ENCODE results near the gene PLA2G4F.

The PLA2G4F gene

DNA sequence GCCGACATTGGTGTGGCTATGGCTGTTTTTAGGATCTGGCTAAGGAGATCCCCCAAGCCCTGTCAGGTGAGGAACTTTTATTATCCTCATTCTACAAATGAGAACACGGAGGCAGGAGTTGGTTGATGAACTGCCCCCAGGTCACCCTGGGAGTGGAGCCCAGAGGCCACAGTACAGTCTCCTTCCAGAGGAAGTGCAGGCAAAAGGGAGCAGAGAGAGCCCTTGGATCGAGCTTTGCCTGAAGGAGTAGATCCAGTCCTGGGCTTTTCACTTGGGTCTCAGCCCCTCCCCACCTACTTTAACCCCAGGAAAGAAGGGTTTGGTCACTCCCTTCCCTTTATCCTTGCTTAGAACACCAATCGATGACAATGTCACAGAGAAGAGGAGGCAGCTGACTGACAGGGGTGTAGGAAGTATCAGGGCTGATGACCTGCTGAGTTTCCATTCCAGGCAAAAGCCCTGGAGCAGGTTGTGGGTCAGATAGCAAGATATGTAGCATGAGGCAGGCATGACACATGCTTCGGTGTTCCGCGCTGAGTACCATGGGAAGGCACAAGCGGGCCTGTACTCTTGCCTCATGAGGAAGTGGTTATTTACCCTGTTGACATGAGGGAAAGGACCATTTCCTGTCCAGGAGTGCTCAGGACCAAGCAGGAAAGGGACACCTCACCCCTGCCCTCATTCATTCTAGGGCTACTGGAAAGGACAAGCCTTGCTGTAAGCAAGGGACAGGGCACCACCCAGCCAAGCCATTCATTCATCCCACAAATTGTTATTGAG lies 56.2 kb downstream of the PLA2G4F start:
- H3K79me2 ChIP-seq (ENCODE audit: insufficient read depth, low read length): no peaks in the 10 kb centered on the region
- H3K4me2 ChIP-seq (ENCODE audit: low read length): no peak overlapping the region
- H3K9ac ChIP-seq (ENCODE audit: low read length): no peak overlapping the region
- no peak overlapping the region for H3K4me3 ChIP-seq (ENCODE audit: low read depth, low read length, poor library complexity, severe bottlenecking)
- TF ChIP-seq, protein P1, sequence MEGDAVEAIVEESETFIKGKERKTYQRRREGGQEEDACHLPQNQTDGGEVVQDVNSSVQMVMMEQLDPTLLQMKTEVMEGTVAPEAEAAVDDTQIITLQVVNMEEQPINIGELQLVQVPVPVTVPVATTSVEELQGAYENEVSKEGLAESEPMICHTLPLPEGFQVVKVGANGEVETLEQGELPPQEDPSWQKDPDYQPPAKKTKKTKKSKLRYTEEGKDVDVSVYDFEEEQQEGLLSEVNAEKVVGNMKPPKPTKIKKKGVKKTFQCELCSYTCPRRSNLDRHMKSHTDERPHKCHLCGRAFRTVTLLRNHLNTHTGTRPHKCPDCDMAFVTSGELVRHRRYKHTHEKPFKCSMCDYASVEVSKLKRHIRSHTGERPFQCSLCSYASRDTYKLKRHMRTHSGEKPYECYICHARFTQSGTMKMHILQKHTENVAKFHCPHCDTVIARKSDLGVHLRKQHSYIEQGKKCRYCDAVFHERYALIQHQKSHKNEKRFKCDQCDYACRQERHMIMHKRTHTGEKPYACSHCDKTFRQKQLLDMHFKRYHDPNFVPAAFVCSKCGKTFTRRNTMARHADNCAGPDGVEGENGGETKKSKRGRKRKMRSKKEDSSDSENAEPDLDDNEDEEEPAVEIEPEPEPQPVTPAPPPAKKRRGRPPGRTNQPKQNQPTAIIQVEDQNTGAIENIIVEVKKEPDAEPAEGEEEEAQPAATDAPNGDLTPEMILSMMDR (IDR thresholded peaks at IDR 0.05; ENCODE audit: low read length): no peak
- TF ChIP-seq EZH2 (IDR thresholded peaks at IDR 0.05; ENCODE audit: borderline replicate concordance, low read length): no peak
- H3K27me3 ChIP-seq (ENCODE audit: insufficient read depth, low read length): no peaks in the 10 kb centered on the region
- H3K4me1 ChIP-seq (ENCODE audit: insufficient read depth, low read length, severe bottlenecking): no peaks in the 10 kb centered on the region
- H2AFZ ChIP-seq (ENCODE audit: low read length): no peak overlapping the region
- H4K20me1 ChIP-seq (ENCODE audit: insufficient read depth, low read length): no peaks in the 10 kb centered on the region
- no peaks in the 10 kb centered on the region for H3F3A ChIP-seq (ENCODE audit: insufficient read depth, low read length)
- no peaks in the 10 kb centered on the region for H3K9me3 ChIP-seq (ENCODE audit: low read length)
- H3K27ac ChIP-seq (ENCODE audit: low read depth, low read length, poor library complexity, severe bottlenecking): no peak overlapping the region
- no peaks in the 10 kb centered on the region for H3K36me3 ChIP-seq (ENCODE audit: insufficient read depth, low read length)
- H3K9me2 ChIP-seq (ENCODE audit: low read depth, low read length): no peaks in the 10 kb centered on the region

DNA sequence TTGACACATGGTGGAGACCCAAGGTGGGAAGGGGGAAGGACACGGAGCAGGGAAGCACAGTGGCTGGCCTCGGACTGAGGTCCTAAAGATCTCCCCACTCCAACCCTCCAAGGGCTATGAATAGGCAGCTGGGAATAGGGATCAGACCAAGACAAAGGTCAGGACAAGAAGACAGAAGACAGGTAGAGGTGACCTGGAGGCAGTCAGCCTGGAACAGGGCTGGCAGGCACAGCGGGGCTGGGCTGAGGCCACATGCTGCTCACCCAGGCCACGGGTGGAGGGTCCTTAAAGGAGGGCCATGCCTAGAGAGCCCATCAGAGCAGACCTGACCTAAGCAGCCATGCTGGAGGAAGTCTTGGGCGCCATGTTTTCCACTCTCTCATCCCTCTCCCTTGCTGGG lies 59.4 kb downstream of the PLA2G4F start:
- Histone ChIP-seq H3K9ac (ENCODE audit: low read length) (no peak overlapping the region), H3K4me2 (ENCODE audit: low read length) (no peak overlapping the region), H3K4me3 (ENCODE audit: low read depth, low read length, poor library complexity, severe bottlenecking) (no peak overlapping the region), H3K9me3 (ENCODE audit: low read length) (no peaks in the 10 kb centered on the region), H3K36me3 (ENCODE audit: insufficient read depth, low read length) (no peaks in the 10 kb centered on the region), H3K79me2 (ENCODE audit: insufficient read depth, low read length) (no peaks in the 10 kb centered on the region), H3K4me1 (ENCODE audit: insufficient read depth, low read length, severe bottlenecking) (no peaks in the 10 kb centered on the region), H3F3A (ENCODE audit: insufficient read depth, low read length) (no peaks in the 10 kb centered on the region), H4K20me1 (ENCODE audit: insufficient read depth, low read length) (no peaks in the 10 kb centered on the region), H3K27me3 (ENCODE audit: insufficient read depth, low read length) (no peaks in the 10 kb centered on the region), H3K9me2 (ENCODE audit: low read depth, low read length) (no peaks in the 10 kb centered on the region), H3K27ac (ENCODE audit: low read depth, low read length, poor library complexity, severe bottlenecking) (no peak overlapping the region), H2AFZ (ENCODE audit: low read length) (no peak overlapping the region)
- TF ChIP-seq EZH2 (IDR thresholded peaks at IDR 0.05; ENCODE audit: borderline replicate concordance, low read length): no peak
- TF ChIP-seq, protein P1 (IDR thresholded peaks at IDR 0.05; ENCODE audit: low read length): no peak

DNA sequence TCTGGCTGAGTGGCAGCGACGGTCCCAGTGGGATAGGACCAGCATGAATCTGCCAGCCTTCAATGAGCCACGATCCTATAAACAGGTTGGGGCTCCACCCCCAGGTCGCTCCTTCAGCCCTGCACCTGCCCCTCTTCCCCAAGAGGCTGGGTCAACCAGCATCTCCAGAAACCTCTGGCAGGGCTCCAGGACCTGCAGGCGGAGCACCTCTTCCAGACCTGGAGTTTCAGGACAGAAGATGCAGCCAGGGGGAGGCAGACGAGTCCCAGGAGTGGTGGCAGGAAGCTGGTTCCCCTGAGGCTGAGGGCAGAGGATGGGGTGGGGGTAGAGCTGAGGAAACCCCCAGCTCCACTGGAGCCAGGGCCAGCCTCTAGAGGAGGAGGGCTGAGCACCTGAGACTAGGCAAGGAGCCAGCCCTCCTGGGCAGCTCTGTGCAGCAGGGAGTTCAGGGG lies 61.9 kb downstream of the PLA2G4F start, which contains the start of gene PLA2G4D:
Gene PLA2G4D, minus strand, starts transcription at position 51 of the 452 bp plus-strand sequence. CDS start 103 bp downstream, outside the sequence.
- Histone ChIP-seq H3K4me2 (ENCODE audit: low read length) (no peak within 1 kb of the TSS), H3K9me3 (ENCODE audit: low read length) (no peaks in the 10 kb centered on the region), H2AFZ (ENCODE audit: low read length) (no peak within 1 kb of the TSS), H3K4me1 (ENCODE audit: insufficient read depth, low read length, severe bottlenecking) (no peaks in the 10 kb centered on the region), H3K79me2 (ENCODE audit: insufficient read depth, low read length) (no peaks in the 10 kb centered on the region), H3K36me3 (ENCODE audit: insufficient read depth, low read length) (no peaks in the 10 kb centered on the region), H3K9me2 (ENCODE audit: low read depth, low read length) (no peaks in the 10 kb centered on the region), H4K20me1 (ENCODE audit: insufficient read depth, low read length) (no peaks in the 10 kb centered on the region), H3F3A (ENCODE audit: insufficient read depth, low read length) (no peaks in the 10 kb centered on the region), H3K27me3 (ENCODE audit: insufficient read depth, low read length) (no peaks in the 10 kb centered on the region), H3K4me3 (ENCODE audit: low read depth, low read length, poor library complexity, severe bottlenecking) (no peak within 1 kb of the TSS), H3K9ac (ENCODE audit: low read length) (no peak within 1 kb of the TSS), H3K27ac (ENCODE audit: low read depth, low read length, poor library complexity, severe bottlenecking) (no peak within 1 kb of the TSS)
- TF ChIP-seq, protein P1 (IDR thresholded peaks at IDR 0.05; ENCODE audit: low read length): no peak
- TF ChIP-seq EZH2 (IDR thresholded peaks at IDR 0.05; ENCODE audit: borderline replicate concordance, low read length): no peak

Measured in OCI-LY1 (cell line).